ENCODE data around the gene ASTN2.
A peak's percentile ranks its signal among the peaks of the same experiment; 100 is the strongest.

ASTN2 gene

GRCh38 chr9:117293206-117294114 is 121.4 kb downstream of the ASTN2 start:
- peak; percentile 34 for DNase-seq

- DNase-seq, result peak; percentile 32
Observed at GRCh38 chr9:117290856-117291622, 123.8 kb downstream of the ASTN2 start.

- DNase-seq, result no peak
Observed at GRCh38 chr9:117290306-117290840, 124.5 kb downstream of the ASTN2 start.

- DNase-seq, result no peak
Observed at GRCh38 chr9:117286245-117286644, 128.6 kb downstream of the ASTN2 start.

GRCh38 chr9:117284414-117284813 is 130.4 kb downstream of the ASTN2 start:
- no peak for DNase-seq

GRCh38 chr9:117282541-117282940 is 132.3 kb downstream of the ASTN2 start:
- no peak for DNase-seq

GRCh38 chr9:117278471-117279035 is 136.3 kb downstream of the ASTN2 start:
- no peak for DNase-seq

GRCh38 chr9:117278020-117278419 is 136.8 kb downstream of the ASTN2 start:
- DNase-seq, result no peak

GRCh38 chr9:117276444-117276843 is 138.4 kb downstream of the ASTN2 start:
- no peak for DNase-seq

GRCh38 chr9:117273612-117274011 is 141.2 kb downstream of the ASTN2 start:
- DNase-seq, result no peak

- DNase-seq, result no peak
Observed at GRCh38 chr9:117268847-117269446, 145.9 kb downstream of the ASTN2 start.

GRCh38 chr9:117266855-117267497 is 147.9 kb downstream of the ASTN2 start:
- no peak for DNase-seq

- DNase-seq, result no peak
Observed at GRCh38 chr9:117265253-117265652, 149.6 kb downstream of the ASTN2 start.

- no peak for DNase-seq
Observed at GRCh38 chr9:117258184-117258866, 156.5 kb downstream of the ASTN2 start.

- DNase-seq, result no peak
Observed at GRCh38 chr9:117253261-117253660, 161.6 kb downstream of the ASTN2 start.

GRCh38 chr9:117250610-117251215 is 164.1 kb downstream of the ASTN2 start:
- DNase-seq, result no peak

- DNase-seq, result no peak
Observed at GRCh38 chr9:117249799-117250198, 165.1 kb downstream of the ASTN2 start.

GRCh38 chr9:117247266-117247665 is 167.6 kb downstream of the ASTN2 start:
- peak; percentile 34 for DNase-seq

GRCh38 chr9:117245175-117245829 is 169.6 kb downstream of the ASTN2 start:
- no peak for DNase-seq

- DNase-seq, result no peak
Observed at GRCh38 chr9:117242082-117242481, 172.8 kb downstream of the ASTN2 start.

GRCh38 chr9:117239428-117239827 is 175.4 kb downstream of the ASTN2 start:
- DNase-seq, result no peak

All from left hindlimb (tissue), 1 donor.